Suprapubic skin (tissue), 4 donors: ENCODE measurements around the gene MORC4. TPM values are rescaled to one million over a fixed set of nuclear protein-coding genes. Genes with fewer than 3 reads are reported as not detected.

ENCODE experiments used
- DNase-seq, 2 donors: peaks; one replicate each; pipeline ENCODE4 v3.0.0-alpha.2; 2019; ENCODE audit warnings: low spot score in 2 of 2
- H3K27ac ChIP-seq: fragments of 200-600 bp; sonication (generic); one replicate; pipeline ENCODE4 v1.5.1; 2019
- H3K27me3 ChIP-seq: fragments of 200-600 bp; sonication (generic); one replicate; pipeline ENCODE4 v1.5.1; 2019
- H3K36me3 ChIP-seq: fragments of 200-600 bp; sonication (generic); one replicate; pipeline ENCODE4 v1.5.1; 2019
- H3K4me1 ChIP-seq: fragments of 200-600 bp; sonication (generic); one replicate; pipeline ENCODE4 v1.5.1; 2019
- H3K4me3 ChIP-seq: fragments of 200-600 bp; sonication (generic); one replicate; pipeline ENCODE4 v1.5.1; 2019; ENCODE audit warnings: mild to moderate bottlenecking
- H3K9me3 ChIP-seq: fragments of 200-600 bp; sonication (generic); one replicate; pipeline ENCODE4 v1.5.1; 2019
- EP300 ChIP-seq: sonication (generic); formaldehyde crosslinking; IDR thresholded peaks from one replicate; pipeline ENCODE4 v1.6.1; 2017; ENCODE audit warnings: antibody characterized with exemption
- POLR2A ChIP-seq, 2 donors: fragments of 450-650 bp; IDR thresholded peaks; one replicate each; pipeline ENCODE4 v1.6.1; 2017; ENCODE audit warnings: antibody characterized with exemption in 2 of 2, mild to moderate bottlenecking in 2 of 2, moderate library complexity in 2 of 2
- POLR2AphosphoS5 ChIP-seq, 3 donors: sonication (generic); formaldehyde crosslinking; IDR thresholded peaks; one replicate each; pipeline ENCODE4 v1.6.1; 2017; ENCODE audit warnings: antibody characterized with exemption in 3 of 3
- WGBS: methylation state at CpG from one replicate; pipeline ENCODE4 v1.1.5; 2018; 5-methylcytosine and 5-hydroxymethylcytosine counted together
- total RNA-seq, 4 donors: library from RNA; depleted of rRNA; stranded (reverse); fragments of >200 nt; gene quantifications; one replicate each; pipeline ENCODE4 v1.1.0, GENCODE V29; 2016
- TF ChIP-seq, protein P1 (sequence below), 2 donors: fragments of 200-600 bp in 1 of 2; fragments of 450-650 bp in 1 of 2; sonication (generic) in 1 of 2; IDR thresholded peaks; one replicate each; pipeline ENCODE4 v1.5.1; 2016 to 2019; ENCODE audit warnings: antibody characterized with exemption in 2 of 2, mild to moderate bottlenecking in 1 of 2, moderate library complexity in 1 of 2

The MORC4 gene
- total RNA-seq, 4 donors from 2014 or later, result 17.4 to 33.2 (median 24.9) TPM

- WGBS, result 28% methylated on average over 1 of the region's 1 CpG
- H3K4me1 ChIP-seq, result no peaks in the 10 kb centered on the region
- H3K27ac ChIP-seq, result no peak overlapping the region
- TF ChIP-seq POLR2AphosphoS5 (IDR thresholded peaks at IDR 0.05) (no peak), EP300 (no peak), POLR2A (IDR thresholded peaks at IDR 0.05) (no peak)
- TF ChIP-seq, protein P1, sequence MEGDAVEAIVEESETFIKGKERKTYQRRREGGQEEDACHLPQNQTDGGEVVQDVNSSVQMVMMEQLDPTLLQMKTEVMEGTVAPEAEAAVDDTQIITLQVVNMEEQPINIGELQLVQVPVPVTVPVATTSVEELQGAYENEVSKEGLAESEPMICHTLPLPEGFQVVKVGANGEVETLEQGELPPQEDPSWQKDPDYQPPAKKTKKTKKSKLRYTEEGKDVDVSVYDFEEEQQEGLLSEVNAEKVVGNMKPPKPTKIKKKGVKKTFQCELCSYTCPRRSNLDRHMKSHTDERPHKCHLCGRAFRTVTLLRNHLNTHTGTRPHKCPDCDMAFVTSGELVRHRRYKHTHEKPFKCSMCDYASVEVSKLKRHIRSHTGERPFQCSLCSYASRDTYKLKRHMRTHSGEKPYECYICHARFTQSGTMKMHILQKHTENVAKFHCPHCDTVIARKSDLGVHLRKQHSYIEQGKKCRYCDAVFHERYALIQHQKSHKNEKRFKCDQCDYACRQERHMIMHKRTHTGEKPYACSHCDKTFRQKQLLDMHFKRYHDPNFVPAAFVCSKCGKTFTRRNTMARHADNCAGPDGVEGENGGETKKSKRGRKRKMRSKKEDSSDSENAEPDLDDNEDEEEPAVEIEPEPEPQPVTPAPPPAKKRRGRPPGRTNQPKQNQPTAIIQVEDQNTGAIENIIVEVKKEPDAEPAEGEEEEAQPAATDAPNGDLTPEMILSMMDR (IDR thresholded peaks at IDR 0.05), result no peak
- DNase-seq, result no peak
- no peaks in the 10 kb centered on the region for H3K9me3 ChIP-seq
- no peak overlapping the region for H3K4me3 ChIP-seq
- no peaks in the 10 kb centered on the region for H3K27me3 ChIP-seq
- H3K36me3 ChIP-seq, result no peaks in the 10 kb centered on the region
These were observed 101.5 kb downstream of the MORC4 start for GRCh38 chrX:106898462-106898861.

DNA sequence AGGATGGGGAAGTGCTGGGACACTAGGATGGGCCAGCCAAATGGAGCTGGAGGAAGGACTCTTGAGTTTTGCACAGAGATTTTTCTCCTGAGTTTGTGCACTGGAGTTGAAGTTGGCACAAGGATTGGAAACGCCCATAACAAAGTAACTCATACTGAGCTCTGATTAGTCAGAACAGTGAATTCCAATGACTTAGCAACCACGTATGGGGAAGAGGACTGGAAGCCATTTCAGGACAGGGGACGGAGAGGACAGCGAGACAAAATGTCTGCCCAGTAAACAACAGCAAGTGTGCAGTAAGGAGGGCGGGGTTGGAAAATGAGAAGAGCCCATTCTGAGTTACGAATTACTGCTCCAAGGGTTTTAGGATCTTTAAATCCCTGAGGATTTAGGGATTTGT is 102.8 kb downstream of the MORC4 start:
- no peak overlapping the region for H3K27ac ChIP-seq
- no peaks in the 10 kb centered on the region for H3K36me3 ChIP-seq
- H3K9me3 ChIP-seq, result no peaks in the 10 kb centered on the region
- H3K4me3 ChIP-seq, result no peak overlapping the region
- no peak for DNase-seq
- no peaks in the 10 kb centered on the region for H3K27me3 ChIP-seq
- 71% methylated on average over 6 of the region's 6 CpGs for WGBS
- H3K4me1 ChIP-seq, result no peaks in the 10 kb centered on the region
- TF ChIP-seq POLR2AphosphoS5 (IDR thresholded peaks at IDR 0.05) (no peak), EP300 (no peak), POLR2A (IDR thresholded peaks at IDR 0.05) (no peak)
- TF ChIP-seq, protein P1 (IDR thresholded peaks at IDR 0.05), result no peak

DNA sequence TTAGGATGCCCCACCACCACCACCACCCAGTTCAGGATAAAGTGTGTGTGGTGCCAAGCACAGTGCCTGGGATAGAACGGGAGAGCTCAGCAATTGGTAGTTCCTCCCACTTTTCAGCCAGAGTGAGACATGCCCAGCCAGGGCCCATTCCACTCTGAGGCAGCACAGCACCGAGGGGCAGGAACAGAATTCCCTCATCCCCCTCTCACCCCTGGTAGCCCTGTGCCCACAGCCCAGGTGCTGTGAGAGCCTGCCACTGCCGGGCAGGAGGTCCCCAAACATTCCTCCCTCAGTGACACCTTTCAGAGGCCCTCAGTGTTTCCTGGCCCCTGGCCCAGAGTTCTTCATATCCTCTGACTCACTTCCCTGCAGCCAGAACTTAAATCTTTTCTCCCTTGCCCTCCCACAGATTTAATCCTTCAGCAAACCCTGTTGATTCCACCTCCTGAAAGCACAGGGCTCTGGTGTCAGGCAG is 105.0 kb downstream of the MORC4 start:
- Histone ChIP-seq H3K27ac (no peak overlapping the region), H3K4me1 (no peaks in the 10 kb centered on the region), H3K36me3 (no peaks in the 10 kb centered on the region), H3K9me3 (no peaks in the 10 kb centered on the region), H3K27me3 (no peaks in the 10 kb centered on the region), H3K4me3 (no peak overlapping the region)
- 36% methylated on average over 3 of the region's 3 CpGs for WGBS
- DNase-seq, result no peak
- TF ChIP-seq EP300 (no peak), POLR2A (IDR thresholded peaks at IDR 0.05) (no peak), POLR2AphosphoS5 (IDR thresholded peaks at IDR 0.05) (no peak)
- TF ChIP-seq, protein P1 (IDR thresholded peaks at IDR 0.05), result no peak

DNA sequence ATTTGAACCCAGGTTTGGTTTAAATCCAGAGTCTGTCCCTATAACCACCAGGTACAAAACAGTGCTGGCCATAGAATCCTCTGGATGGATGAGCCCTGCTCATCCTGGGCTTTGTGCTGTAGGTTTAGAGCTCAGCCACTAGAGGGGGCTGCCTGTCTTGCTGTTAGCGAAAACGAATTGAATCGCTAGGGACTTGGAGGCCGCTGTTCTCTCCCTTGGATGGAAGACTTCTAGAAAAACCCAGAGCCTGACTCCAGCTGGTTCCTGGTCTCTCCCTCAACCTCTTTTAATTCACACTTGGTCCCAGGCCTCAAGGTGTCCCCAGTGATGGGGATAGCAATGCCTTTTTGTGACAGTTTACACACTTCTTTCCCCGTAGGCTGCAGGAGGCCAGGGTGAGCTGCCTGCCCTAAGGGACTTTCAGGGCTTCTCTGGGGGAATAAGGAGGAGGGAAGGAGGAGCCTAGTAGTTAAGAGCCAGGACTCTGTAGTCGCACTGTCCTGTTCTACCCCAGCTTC is 105.6 kb downstream of the MORC4 start:
- Histone ChIP-seq H3K27me3 (no peaks in the 10 kb centered on the region), H3K36me3 (no peaks in the 10 kb centered on the region), H3K9me3 (no peaks in the 10 kb centered on the region), H3K4me1 (no peaks in the 10 kb centered on the region), H3K27ac (no peak overlapping the region), H3K4me3 (no peak overlapping the region)
- WGBS, result 22% methylated on average over 6 of the region's 6 CpGs
- no peak for DNase-seq
- TF ChIP-seq, protein P1 (IDR thresholded peaks at IDR 0.05), result peak; percentile 49 to 63
- TF ChIP-seq POLR2A (IDR thresholded peaks at IDR 0.05) (no peak), POLR2AphosphoS5 (IDR thresholded peaks at IDR 0.05) (no peak), EP300 (no peak)

GRCh38 chrX:106891762-106892460 is 108.1 kb downstream of the MORC4 start:
- Histone ChIP-seq H3K4me3 (no peak overlapping the region), H3K4me1 (no peaks in the 10 kb centered on the region), H3K36me3 (no peaks in the 10 kb centered on the region), H3K27me3 (no peaks in the 10 kb centered on the region), H3K9me3 (no peaks in the 10 kb centered on the region), H3K27ac (no peak overlapping the region)
- 44% methylated on average over 7 of the region's 7 CpGs for whole genome bisulfite sequencing
- no peak for TF ChIP-seq POLR2A (IDR thresholded peaks at IDR 0.05)
- TF ChIP-seq POLR2AphosphoS5 (IDR thresholded peaks at IDR 0.05), result no peak
- no peak for TF ChIP-seq EP300
- TF ChIP-seq, protein P1 (IDR thresholded peaks at IDR 0.05), result no peak
- DNase-seq, result no peak
